H9 (cell line): ENCODE data around the gene EZH1. TPM values are rescaled to one million over a fixed set of nuclear protein-coding genes. Genes with fewer than 3 reads are reported as not detected.

Source experiments
- DNase-seq: peaks from one replicate; pipeline ENCODE4 v3.0.0-alpha.2; 2017
- H2AFZ ChIP-seq: one replicate; pipeline ENCODE4 v1.6.1; 2013; ENCODE audit warnings: mild to moderate bottlenecking, low read length, control low read depth, moderate library complexity
- H2AK5ac ChIP-seq: 2 replicates; pipeline ENCODE4 v1.6.1; 2013; ENCODE audit warnings: low read length, control low read depth, mixed read lengths; ENCODE audit not compliant: insufficient read length
- H2BK120ac ChIP-seq: one replicate; pipeline ENCODE4 v1.6.1; 2013; ENCODE audit warnings: low read depth, mild to moderate bottlenecking, low read length, control low read depth, inconsistent platforms; ENCODE audit not compliant: poor library complexity, severe bottlenecking
- H2BK12ac ChIP-seq: 2 replicates; pipeline ENCODE4 v1.6.1; 2013; ENCODE audit warnings: low read length, control low read depth, mixed read lengths, low read depth; ENCODE audit not compliant: insufficient read length
- H2BK15ac ChIP-seq: 2 replicates; pipeline ENCODE4 v1.6.1; 2013; ENCODE audit warnings: low read depth, low read length, control low read depth
- H2BK20ac ChIP-seq: one replicate; pipeline ENCODE4 v1.6.1; 2013; ENCODE audit warnings: low read depth, mild to moderate bottlenecking, low read length, control low read depth, inconsistent platforms; ENCODE audit not compliant: poor library complexity, severe bottlenecking
- H2BK5ac ChIP-seq: 2 replicates; pipeline ENCODE4 v1.6.1; 2013; ENCODE audit warnings: low read length, control low read depth, mixed read lengths; ENCODE audit not compliant: insufficient read length
- H3K14ac ChIP-seq: 2 replicates; pipeline ENCODE4 v1.6.1; 2013; ENCODE audit warnings: low read length, control low read depth; ENCODE audit not compliant: insufficient read depth
- H3K18ac ChIP-seq: 2 replicates; pipeline ENCODE4 v1.6.1; 2013; ENCODE audit warnings: low read depth, mild to moderate bottlenecking, mixed read lengths, low read length, control low read depth; ENCODE audit not compliant: insufficient read length
- H3K23ac ChIP-seq: 2 replicates; pipeline ENCODE4 v1.6.1; 2013; ENCODE audit warnings: low read length, control low read depth, mixed read lengths, low read depth; ENCODE audit not compliant: insufficient read length
- H3K23me2 ChIP-seq: 2 replicates; pipeline ENCODE4 v1.6.1; 2013; ENCODE audit warnings: low read depth, mild to moderate bottlenecking, mixed read lengths, low read length, control low read depth; ENCODE audit not compliant: insufficient read length, poor library complexity, severe bottlenecking
- H3K27ac ChIP-seq: 2 replicates; pipeline ENCODE4 v1.5.1; 2013; ENCODE audit warnings: low read length, control low read depth, mixed read lengths, low read depth; ENCODE audit not compliant: insufficient read length
- H3K27me3 ChIP-seq: 2 replicates; pipeline ENCODE4 v1.6.1; 2013; ENCODE audit warnings: low read length, control low read depth, inconsistent platforms; ENCODE audit not compliant: insufficient read depth
- H3K4ac ChIP-seq: 2 replicates; pipeline ENCODE4 v1.6.1; 2013; ENCODE audit warnings: low read depth, mild to moderate bottlenecking, control low read depth, inconsistent platforms, low read length, moderate library complexity
- H3K4me1 ChIP-seq: 2 replicates; pipeline ENCODE4 v1.6.1; 2013; ENCODE audit warnings: low read length, control low read depth, inconsistent platforms; ENCODE audit not compliant: insufficient read depth
- H3K4me2 ChIP-seq: 2 replicates; pipeline ENCODE4 v1.6.1; 2013; ENCODE audit warnings: low read length, control low read depth, mixed read lengths; ENCODE audit not compliant: insufficient read length, insufficient read depth
- H3K56ac ChIP-seq: 2 replicates; pipeline ENCODE4 v1.6.1; 2013; ENCODE audit warnings: low read depth, mild to moderate bottlenecking, mixed read lengths, low read length, control low read depth; ENCODE audit not compliant: insufficient read length
- H3K79me1 ChIP-seq: 2 replicates; pipeline ENCODE4 v1.6.1; 2013; ENCODE audit warnings: low read depth, mild to moderate bottlenecking, moderate library complexity, low read length, control low read depth, inconsistent platforms; ENCODE audit not compliant: insufficient read depth, poor library complexity, severe bottlenecking
- H3K79me2 ChIP-seq: 2 replicates; pipeline ENCODE4 v1.6.1; 2013; ENCODE audit warnings: low read length, control low read depth, inconsistent platforms; ENCODE audit not compliant: insufficient read depth
- H3K9ac ChIP-seq: 2 replicates; pipeline ENCODE4 v1.6.1; 2013; ENCODE audit warnings: low read length, control low read depth, mixed read lengths; ENCODE audit not compliant: insufficient read length; ENCODE audit errors: extremely low read depth
- H3K9me3 ChIP-seq: one replicate; pipeline ENCODE4 v1.6.1; 2013; ENCODE audit warnings: low read depth, low read length, inconsistent platforms; ENCODE audit not compliant: control insufficient read depth
- H3T11ph ChIP-seq: one replicate; pipeline ENCODE4 v1.6.1; 2013; ENCODE audit warnings: mild to moderate bottlenecking, low read length, control low read depth, inconsistent platforms
- H4K20me1 ChIP-seq: one replicate; pipeline ENCODE4 v1.6.1; 2013; ENCODE audit not compliant: control insufficient read depth, insufficient read length, insufficient read depth
- H4K5ac ChIP-seq: 2 replicates; pipeline ENCODE4 v1.6.1; 2013; ENCODE audit warnings: low read depth, mild to moderate bottlenecking, mixed read lengths, low read length, control low read depth; ENCODE audit not compliant: insufficient read length
- H4K8ac ChIP-seq: replicated peaks from 2 replicates; pipeline ENCODE4 v1.6.1; 2013; ENCODE audit warnings: low read length, control low read depth, mixed read lengths, low read depth; ENCODE audit not compliant: insufficient read length
- H4K91ac ChIP-seq: 2 replicates; pipeline ENCODE4 v1.6.1; 2013; ENCODE audit warnings: low read depth, mild to moderate bottlenecking, moderate library complexity, mixed read lengths, low read length, control low read depth; ENCODE audit not compliant: insufficient read length
- H3K27ac Mint-ChIP-seq, 3 experiments: 2 replicates in 2 of 3; 3 replicates in 1 of 3; pipeline ENCODE4 v1.8.0; 2020 to 2021; ENCODE audit warnings: mixed read lengths in 3 of 3, mild to moderate bottlenecking in 1 of 3, moderate library complexity in 1 of 3
- H3K27me3 Mint-ChIP-seq: 2 replicates; pipeline ENCODE4 v1.8.0; 2021; ENCODE audit warnings: low read depth, mild to moderate bottlenecking, moderate library complexity, mixed read lengths
- H3K36me3 Mint-ChIP-seq, 3 experiments: 2 replicates in 2 of 3; 3 replicates in 1 of 3; pipeline ENCODE4 v1.8.0; 2020 to 2021; ENCODE audit warnings: low read depth in 3 of 3, mixed read lengths in 3 of 3; ENCODE audit not compliant: insufficient read depth in 1 of 3
- H3K4me1 Mint-ChIP-seq, 2 experiments: 2 replicates each; pipeline ENCODE4 v1.8.0; 2020; ENCODE audit warnings: mixed read lengths in 2 of 2
- H3K4me3 Mint-ChIP-seq, 2 experiments: 2 replicates in 1 of 2; 3 replicates in 1 of 2; pipeline ENCODE4 v1.8.0; 2020 to 2021; ENCODE audit warnings: mild to moderate bottlenecking in 2 of 2, mixed read lengths in 2 of 2, moderate library complexity in 1 of 2
- H3K9me3 Mint-ChIP-seq, 2 experiments: 2 replicates in 1 of 2; 3 replicates in 1 of 2; pipeline ENCODE4 v1.8.0; 2020; ENCODE audit warnings: mild to moderate bottlenecking in 2 of 2, mixed read lengths in 2 of 2, moderate library complexity in 1 of 2
- CTCF ChIP-seq: fragments of 200-600 bp; sonication (generic); conservative IDR thresholded peaks from 3 replicates; pipeline ENCODE4 v1.8.0; 2021; ENCODE audit warnings: antibody characterized with exemption, mild to moderate bottlenecking
- WGBS: extraction: QIAGEN DNeasy Blood & Tissue Kit; methylation state at CpG from one replicate; pipeline ENCODE4 v1.1.7; 2013; ENCODE audit warnings: missing lambda C conversion rate, low lambda C conversion rate, mixed read lengths; ENCODE audit not compliant: insufficient read length; ENCODE audit errors: extremely low coverage; 5-methylcytosine and 5-hydroxymethylcytosine counted together
- total RNA-seq: library from RNA; stranded (reverse); gene quantifications from 2 replicates; pipeline ENCODE4 v1.2.1, GENCODE V29; 2021

EZH1 gene
- total RNA-seq, 1 experiment from 2014 or later: 17.9 TPM

GRCh38 chr17:42773290-42774035 is 28.6 kb upstream of the EZH1 start, which contains the start of gene VPS25:
TSS of gene VPS25 (plus strand) at chr17:42773449. CDS start at chr17:42773476, 27 bp downstream.
- H3K14ac ChIP-seq: peak within 1 kb of the TSS; percentile 95
- TF ChIP-seq CTCF: peak; percentile 32; the same call in 2 of the 3 replicates
- no peaks in the 10 kb centered on the region for H3K4me1 ChIP-seq
- Mint-ChIP-seq H3K36me3 (peaks cover 4 to 34% (median 30%) of the 10 kb centered on the region in 3 experiments; a peak in 6 of 7 replicates), H3K27ac (peak within 1 kb of the TSS; percentile 94 to 98 (median 98)), H3K9me3 (no peaks in the 10 kb centered on the region; a peak in 1 of 5 replicates), H3K4me1 (peaks cover 8 to 11% of the 10 kb centered on the region in 2 experiments), H3K4me3 (peak within 1 kb of the TSS; percentile 100), H3K27me3 (no peaks in the 10 kb centered on the region; the same call in 1 of the 2 replicates)
- DNase-seq: peak; percentile 86
- H3K9ac ChIP-seq: peak within 1 kb of the TSS; percentile 96
- no peak within 1 kb of the TSS for H3K4ac ChIP-seq
- no peak within 1 kb of the TSS for H2BK5ac ChIP-seq
- H3K18ac ChIP-seq: peak within 1 kb of the TSS; percentile 85
- H3K79me2 ChIP-seq: no peaks in the 10 kb centered on the region
- H3K79me1 ChIP-seq: no peaks in the 10 kb centered on the region
- H4K5ac ChIP-seq: peak within 1 kb of the TSS; percentile 39
- no peaks in the 10 kb centered on the region for H3K27me3 ChIP-seq
- H2AFZ ChIP-seq: peak within 1 kb of the TSS; percentile 88
- H4K8ac ChIP-seq: peak within 1 kb of the TSS; percentile 23
- H3K23ac ChIP-seq: no peak within 1 kb of the TSS
- no peaks in the 10 kb centered on the region for H3K9me3 ChIP-seq
- H2BK20ac ChIP-seq: no peak within 1 kb of the TSS
- no CpG with 5 or more reads among the region's 39 CpGs for WGBS
- no peaks in the 10 kb centered on the region for H4K20me1 ChIP-seq
- peak within 1 kb of the TSS; percentile 80 for H3K4me2 ChIP-seq
- no peak within 1 kb of the TSS for H3K56ac ChIP-seq
- H3K27ac ChIP-seq: no peak within 1 kb of the TSS
- H2AK5ac ChIP-seq: no peak within 1 kb of the TSS
- H3K23me2 ChIP-seq: peaks cover 6% of the 10 kb centered on the region
- no peak within 1 kb of the TSS for H3T11ph ChIP-seq
- no peak within 1 kb of the TSS for H2BK15ac ChIP-seq
- no peak within 1 kb of the TSS for H2BK120ac ChIP-seq
- no peak within 1 kb of the TSS for H4K91ac ChIP-seq
- no peak within 1 kb of the TSS for H2BK12ac ChIP-seq
